Measurements from ENCODE around the gene SIGLEC11. TPM values are rescaled to one million over a fixed set of nuclear protein-coding genes. Genes with fewer than 3 reads are reported as not detected.
A peak's percentile ranks its signal among the peaks of the same experiment; 100 is the strongest.

SIGLEC11 gene
- total RNA-seq, 4 donors from 2014 or later = 0.33 to 1.7 (median 0.92) TPM

DNA sequence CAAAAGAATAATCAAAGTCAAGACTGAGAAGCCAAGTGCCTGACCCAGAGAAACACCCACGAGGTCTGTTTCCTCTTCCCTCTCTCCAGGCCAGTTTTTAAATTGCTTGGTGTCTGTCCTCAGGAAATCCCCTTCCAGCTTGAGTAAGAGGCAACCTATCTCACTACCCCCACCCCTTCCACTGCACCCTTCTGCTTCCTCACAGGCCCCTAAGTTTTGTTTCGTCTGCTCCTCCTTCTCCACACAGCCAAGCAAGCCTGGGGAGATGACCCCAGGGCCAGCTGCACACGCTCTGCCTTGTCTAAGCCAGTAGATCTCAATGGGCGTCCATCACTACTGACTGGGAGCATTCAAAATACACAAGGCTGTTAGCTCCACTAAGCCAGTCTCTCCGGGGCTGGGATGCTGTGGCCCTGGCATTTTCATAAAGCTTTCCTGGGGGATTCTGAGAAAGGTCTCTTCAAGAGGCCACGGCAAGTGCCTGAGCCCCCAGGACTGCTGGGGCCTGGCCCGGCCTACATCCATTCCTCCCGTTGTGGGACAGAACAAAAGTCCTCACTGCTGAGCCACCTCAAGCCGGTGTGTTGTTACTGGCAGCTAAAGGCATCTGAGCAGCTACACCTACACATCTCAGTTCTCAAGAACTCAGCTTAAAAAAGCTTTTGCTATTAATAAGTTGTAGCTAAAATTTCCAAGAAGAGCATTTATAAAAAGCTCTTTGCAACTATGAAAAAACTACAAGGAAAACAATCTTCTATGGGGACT, 49.4 kb downstream of the SIGLEC11 start:
- no peaks in the 10 kb centered on the region for H3K27me3 ChIP-seq
- H3K4me3 ChIP-seq (replicated peaks in 1 of 3) = no peak overlapping the region
- peak overlapping the region; percentile 39 to 55 (median 45) for H3K27ac ChIP-seq
- H3K36me3 ChIP-seq = peaks cover 13 to 15% of the 10 kb centered on the region in 2 donors
- no peak for TF ChIP-seq POLR2A (IDR thresholded peaks at IDR 0.05)
- TF ChIP-seq, protein P1, sequence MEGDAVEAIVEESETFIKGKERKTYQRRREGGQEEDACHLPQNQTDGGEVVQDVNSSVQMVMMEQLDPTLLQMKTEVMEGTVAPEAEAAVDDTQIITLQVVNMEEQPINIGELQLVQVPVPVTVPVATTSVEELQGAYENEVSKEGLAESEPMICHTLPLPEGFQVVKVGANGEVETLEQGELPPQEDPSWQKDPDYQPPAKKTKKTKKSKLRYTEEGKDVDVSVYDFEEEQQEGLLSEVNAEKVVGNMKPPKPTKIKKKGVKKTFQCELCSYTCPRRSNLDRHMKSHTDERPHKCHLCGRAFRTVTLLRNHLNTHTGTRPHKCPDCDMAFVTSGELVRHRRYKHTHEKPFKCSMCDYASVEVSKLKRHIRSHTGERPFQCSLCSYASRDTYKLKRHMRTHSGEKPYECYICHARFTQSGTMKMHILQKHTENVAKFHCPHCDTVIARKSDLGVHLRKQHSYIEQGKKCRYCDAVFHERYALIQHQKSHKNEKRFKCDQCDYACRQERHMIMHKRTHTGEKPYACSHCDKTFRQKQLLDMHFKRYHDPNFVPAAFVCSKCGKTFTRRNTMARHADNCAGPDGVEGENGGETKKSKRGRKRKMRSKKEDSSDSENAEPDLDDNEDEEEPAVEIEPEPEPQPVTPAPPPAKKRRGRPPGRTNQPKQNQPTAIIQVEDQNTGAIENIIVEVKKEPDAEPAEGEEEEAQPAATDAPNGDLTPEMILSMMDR (IDR thresholded peaks at IDR 0.05) = no peak
- 44 to 47% methylated on average over 9 of the region's 9 CpGs for WGBS, 2 donors
- intact Hi-C loops (cut with DNase I) = no loop called here
- H3K9me3 ChIP-seq = no peaks in the 10 kb centered on the region
- peaks cover 8 to 23% of the 10 kb centered on the region in 2 donors for H3K4me1 ChIP-seq
- peak; percentile 47 to 49 for DNase-seq

DNA sequence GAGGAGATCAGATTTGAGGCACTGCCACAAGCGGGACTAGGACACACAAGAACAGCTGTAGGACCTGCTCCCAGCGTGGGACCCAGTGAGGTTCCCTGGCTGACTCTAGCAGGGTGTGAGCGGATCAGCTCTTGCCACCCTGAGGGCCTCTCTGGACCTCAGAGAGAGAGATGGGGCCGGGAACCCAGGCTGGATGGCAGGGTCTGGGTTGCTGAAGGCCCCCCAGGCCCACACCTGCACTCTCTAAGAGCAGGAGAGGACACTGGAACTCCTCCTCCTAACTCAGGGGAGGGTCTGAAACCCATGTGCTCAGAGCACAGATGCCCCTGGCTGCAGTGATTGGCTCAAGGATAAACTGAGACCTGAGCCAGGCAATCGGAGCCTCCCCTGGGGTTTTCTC, 50.8 kb downstream of the SIGLEC11 start:
- Histone ChIP-seq H3K9me3 (no peaks in the 10 kb centered on the region), H3K27ac (no peak overlapping the region), H3K4me1 (peaks cover 8 to 23% of the 10 kb centered on the region in 2 donors), H3K4me3 (replicated peaks in 1 of 3) (no peak overlapping the region), H3K27me3 (no peaks in the 10 kb centered on the region), H3K36me3 (peaks cover 13 to 15% of the 10 kb centered on the region in 2 donors)
- DNase-seq = no peak
- intact Hi-C loops (cut with DNase I) = no loop called here
- no peak for TF ChIP-seq POLR2A (IDR thresholded peaks at IDR 0.05)
- TF ChIP-seq, protein P1 (IDR thresholded peaks at IDR 0.05) = no peak
- WGBS, 2 donors = 83 to 92% methylated on average over 1 to 5 of the region's 5 CpGs

DNA sequence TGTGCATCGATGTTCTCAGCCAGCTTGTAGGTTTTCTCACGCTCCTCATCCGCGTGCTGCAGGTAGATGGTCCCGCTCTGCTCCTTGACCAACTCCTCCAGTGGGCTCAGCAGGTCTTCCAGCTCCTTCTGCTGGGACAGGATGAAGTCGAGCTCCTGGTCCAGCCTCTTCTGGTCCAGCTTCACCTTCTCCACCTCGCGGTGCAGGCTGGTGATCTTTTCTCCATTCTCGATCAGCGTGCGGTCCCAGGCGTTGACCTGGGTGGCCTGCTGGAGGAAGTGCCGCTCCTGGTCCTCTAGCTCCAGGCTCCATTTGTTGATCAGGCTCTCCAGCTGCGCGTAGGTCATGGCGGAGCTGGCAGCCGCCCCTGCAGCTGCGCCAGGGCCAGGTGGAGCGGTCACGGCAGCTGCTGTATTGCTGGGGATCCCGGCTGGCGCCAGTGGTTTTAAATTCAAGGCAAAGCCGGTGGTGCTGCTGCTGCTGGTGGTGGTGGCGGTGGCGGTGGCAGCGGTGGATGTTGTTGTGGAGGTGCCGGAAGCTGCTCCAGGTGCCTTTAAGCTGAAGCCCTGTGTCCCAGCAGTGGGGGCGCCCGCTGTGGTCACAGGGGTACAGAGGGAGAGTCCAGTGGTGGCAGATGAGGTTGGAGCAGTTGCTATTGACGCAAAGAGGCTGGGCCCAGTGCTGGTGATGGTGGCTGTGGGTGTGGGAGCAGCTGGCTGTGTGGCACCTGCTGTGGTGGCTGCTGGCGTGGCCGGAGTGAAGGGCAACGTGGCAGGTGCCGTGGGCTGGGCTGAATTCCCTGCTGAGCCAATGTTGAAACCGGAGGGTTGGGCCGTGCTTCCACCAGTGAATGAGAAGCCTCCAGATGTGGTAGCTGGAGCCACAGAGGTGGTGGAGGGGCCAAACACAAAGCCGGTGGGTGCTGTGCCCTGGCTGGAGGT, 52.2 kb downstream of the SIGLEC11 start:
- H3K4me1 ChIP-seq = peaks cover 8 to 23% of the 10 kb centered on the region in 2 donors
- no peaks in the 10 kb centered on the region for H3K27me3 ChIP-seq
- WGBS, 2 donors = 95 to 96% methylated on average over 35 to 37 of the region's 37 CpGs
- H3K9me3 ChIP-seq = no peaks in the 10 kb centered on the region
- H3K27ac ChIP-seq = no peak overlapping the region
- peaks cover 13 to 15% of the 10 kb centered on the region in 2 donors for H3K36me3 ChIP-seq
- TF ChIP-seq, protein P1 (IDR thresholded peaks at IDR 0.05) = no peak
- no peak for TF ChIP-seq POLR2A (IDR thresholded peaks at IDR 0.05)
- intact Hi-C loops (cut with DNase I) = no loop called here
- H3K4me3 ChIP-seq (replicated peaks in 1 of 3) = no peak overlapping the region
- no peak for DNase-seq

DNA sequence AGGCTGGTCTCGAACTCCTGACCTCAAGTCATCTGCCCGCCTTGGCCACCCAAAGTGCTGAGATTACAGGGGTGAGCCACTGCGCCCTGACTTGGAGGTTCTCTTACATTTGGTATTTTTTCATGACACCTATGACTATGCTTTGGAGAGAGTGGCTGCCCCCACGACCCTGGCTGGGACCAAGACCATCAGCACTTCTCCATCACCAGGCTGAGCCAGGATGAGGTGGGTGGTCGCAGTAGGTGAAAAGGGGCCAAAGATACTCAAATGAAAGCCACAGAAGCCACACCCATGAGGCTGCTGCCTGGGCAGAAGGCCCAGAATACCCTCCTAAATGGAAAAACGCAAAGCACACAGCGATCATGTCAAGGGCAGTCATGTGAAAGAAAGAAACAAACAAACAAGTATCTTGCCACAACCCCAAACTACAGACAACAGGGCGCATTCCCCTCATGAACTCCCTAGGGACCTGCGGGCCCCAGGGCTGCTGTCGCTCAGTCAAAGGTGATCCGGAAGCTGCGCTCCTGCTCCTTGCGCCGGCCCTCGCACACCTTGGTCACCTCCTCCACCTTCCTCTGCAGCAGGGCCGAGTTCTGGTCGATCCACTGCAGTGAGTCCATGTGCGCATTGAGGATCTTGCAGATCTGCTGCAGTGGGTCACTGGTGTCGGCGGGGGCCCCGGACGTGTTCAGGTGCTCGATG, 53.1 kb downstream of the SIGLEC11 start:
- intact Hi-C loops (cut with DNase I) = no loop called here

More for the DNA sequence above, 53.1 kb downstream of the SIGLEC11 start:
- TF ChIP-seq, protein P1 (IDR thresholded peaks at IDR 0.05) = no peak
- peaks cover 8 to 23% of the 10 kb centered on the region in 2 donors for H3K4me1 ChIP-seq
- H3K36me3 ChIP-seq = peaks cover 13 to 15% of the 10 kb centered on the region in 2 donors
- no peaks in the 10 kb centered on the region for H3K27me3 ChIP-seq
- no peak overlapping the region for H3K4me3 ChIP-seq (replicated peaks in 1 of 3)
- H3K27ac ChIP-seq = no peak overlapping the region
- DNase-seq = no peak
- WGBS, 2 donors = 90 to 94% methylated on average over 21 to 23 of the region's 23 CpGs
- no peaks in the 10 kb centered on the region for H3K9me3 ChIP-seq

All from thyroid gland (tissue), 4 donors.